Fibroblast of the conjunctiva (primary cell): ENCODE results near the gene PCDH9.

ENCODE experiments used
- DNase-seq: peaks from one replicate; pipeline ENCODE4 v3.0.0-alpha.2; 2010; ENCODE audit warnings: low read depth

The PCDH9 gene, protein sequence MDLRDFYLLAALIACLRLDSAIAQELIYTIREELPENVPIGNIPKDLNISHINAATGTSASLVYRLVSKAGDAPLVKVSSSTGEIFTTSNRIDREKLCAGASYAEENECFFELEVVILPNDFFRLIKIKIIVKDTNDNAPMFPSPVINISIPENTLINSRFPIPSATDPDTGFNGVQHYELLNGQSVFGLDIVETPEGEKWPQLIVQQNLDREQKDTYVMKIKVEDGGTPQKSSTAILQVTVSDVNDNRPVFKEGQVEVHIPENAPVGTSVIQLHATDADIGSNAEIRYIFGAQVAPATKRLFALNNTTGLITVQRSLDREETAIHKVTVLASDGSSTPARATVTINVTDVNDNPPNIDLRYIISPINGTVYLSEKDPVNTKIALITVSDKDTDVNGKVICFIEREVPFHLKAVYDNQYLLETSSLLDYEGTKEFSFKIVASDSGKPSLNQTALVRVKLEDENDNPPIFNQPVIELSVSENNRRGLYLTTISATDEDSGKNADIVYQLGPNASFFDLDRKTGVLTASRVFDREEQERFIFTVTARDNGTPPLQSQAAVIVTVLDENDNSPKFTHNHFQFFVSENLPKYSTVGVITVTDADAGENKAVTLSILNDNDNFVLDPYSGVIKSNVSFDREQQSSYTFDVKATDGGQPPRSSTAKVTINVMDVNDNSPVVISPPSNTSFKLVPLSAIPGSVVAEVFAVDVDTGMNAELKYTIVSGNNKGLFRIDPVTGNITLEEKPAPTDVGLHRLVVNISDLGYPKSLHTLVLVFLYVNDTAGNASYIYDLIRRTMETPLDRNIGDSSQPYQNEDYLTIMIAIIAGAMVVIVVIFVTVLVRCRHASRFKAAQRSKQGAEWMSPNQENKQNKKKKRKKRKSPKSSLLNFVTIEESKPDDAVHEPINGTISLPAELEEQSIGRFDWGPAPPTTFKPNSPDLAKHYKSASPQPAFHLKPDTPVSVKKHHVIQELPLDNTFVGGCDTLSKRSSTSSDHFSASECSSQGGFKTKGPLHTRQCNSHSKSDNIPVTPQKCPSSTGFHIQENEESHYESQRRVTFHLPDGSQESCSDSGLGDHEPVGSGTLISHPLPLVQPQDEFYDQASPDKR (N-terminal part only)

DNA sequence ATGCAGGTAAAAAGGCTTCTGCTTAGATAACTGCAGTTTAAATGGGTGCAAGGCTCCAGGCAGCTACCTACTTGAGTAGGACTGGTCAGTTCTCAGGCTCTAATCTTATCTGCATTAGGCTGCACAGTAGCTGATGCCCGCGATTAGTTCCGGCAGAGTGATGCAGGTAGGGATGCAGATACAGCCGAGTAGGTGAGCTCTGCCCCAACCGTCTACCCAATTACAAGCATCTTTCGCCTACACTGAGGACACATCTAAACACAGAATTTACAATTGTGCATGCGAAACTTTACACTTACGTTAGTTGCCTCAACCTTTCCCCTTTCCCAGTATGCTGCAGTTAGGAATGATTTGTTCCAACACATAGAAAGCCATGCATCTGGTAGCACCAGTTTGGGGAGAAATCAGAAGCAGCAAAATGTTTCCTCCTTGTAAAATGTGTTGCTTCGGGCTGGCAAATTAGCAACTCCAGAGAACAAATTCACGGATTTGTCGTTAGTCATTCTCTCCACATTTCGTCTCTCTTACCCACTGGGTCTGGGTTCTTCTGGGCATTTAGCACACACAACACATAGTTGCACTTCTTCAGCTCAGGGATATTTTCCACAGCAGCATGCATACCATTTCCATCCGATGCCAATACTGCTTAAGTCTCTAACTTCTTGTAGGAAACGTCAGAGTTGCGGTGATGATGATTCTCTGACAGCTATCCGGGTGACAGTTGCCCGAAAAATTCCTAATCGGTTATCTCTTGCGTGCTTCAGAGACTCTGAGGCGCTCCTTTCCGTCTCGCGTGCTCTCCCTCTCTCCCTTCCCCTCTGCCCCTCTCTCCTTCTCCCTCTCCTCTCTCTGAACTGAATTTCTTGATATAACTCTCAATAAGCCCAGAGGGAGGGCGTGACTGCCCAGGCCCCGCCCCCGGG, at the start of gene PCDH9:
Gene PCDH9 (minus strand): TSS at position 856 of the 923 bp plus-strand sequence. CDS start 1,896 bp downstream, outside the sequence.
- DNase-seq: no peak

DNA sequence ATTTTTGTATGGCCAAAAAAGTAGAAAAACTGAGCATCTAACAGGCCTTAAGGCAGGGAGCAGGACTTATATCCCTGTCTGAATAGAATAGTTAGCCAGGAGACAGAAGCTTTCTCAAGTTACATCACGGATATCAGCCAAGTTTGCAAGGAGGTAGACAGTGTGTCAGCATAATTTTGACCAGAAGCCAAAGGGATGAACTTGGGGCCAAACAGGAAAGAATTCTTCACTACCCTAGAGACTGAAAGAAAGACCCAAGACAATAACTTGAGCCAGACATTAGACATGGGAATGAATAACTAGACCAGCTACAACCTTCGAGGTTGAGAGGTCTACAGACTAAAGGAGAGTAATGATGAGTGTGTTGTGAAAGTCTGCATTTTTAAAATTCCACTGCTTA, 48.1 kb upstream of the PCDH9 start:
- DNase-seq: peak; percentile 92

DNA sequence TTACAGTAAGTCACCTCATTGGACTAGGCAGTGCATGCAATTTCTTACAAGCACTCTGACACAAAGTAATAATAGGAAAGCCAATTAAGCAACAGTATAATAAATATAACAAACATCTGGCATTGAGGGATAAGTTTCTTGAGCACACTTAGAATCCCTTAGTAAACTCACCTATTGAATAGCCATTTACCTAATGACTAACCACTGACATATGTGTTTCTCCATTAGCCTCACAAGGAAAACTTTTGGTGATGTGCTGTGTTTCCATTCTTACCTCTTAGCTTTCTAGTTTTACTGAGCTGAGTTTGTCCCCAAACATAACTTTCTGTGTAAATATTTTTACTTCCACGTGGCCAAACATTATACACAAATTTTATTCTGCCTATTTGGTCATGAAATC, 47.4 kb upstream of the PCDH9 start:
- no peak for DNase-seq

- DNase-seq: no peak
Observed at GRCh38 chr13:67275351-67275960, 45.3 kb upstream of the PCDH9 start.

DNA sequence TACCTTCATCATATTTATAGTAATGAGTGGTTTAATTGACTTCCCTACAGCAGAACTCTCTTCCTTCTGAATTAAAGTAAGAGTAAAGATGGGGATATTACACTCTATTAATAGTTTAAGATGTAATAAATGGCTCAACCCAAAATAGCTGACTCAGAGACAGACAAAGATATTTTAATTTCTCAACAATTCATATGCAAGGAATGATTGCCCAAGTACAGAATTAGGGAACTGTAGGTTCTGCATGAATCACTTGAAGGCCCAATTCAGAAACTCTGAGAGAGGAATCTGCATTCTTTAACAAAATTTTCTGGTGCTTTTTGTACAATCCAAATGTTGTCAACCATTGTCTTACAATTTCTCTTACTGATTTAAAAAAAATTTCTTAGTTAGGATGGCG, 42.9 kb upstream of the PCDH9 start:
- no peak for DNase-seq

DNA sequence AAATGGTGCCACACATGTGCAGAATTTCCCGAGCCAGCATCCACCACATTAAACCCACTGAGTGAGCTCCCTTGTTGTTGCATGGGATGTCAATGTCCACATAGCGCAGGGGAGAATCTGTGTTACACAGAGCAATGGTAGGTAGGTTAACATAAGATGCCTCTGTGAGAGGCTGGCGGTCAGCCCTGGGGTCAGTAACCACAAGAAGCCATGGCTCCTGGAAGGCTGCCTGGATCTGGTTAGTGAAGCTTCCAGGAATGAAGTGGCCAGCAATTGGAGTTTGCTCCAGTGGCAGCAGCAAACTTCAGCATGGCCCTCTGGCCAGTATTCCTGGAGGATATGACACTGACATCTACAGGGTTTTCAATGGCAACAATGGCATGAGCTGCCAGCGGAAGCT, 37.0 kb upstream of the PCDH9 start:
- no peak for DNase-seq

DNA sequence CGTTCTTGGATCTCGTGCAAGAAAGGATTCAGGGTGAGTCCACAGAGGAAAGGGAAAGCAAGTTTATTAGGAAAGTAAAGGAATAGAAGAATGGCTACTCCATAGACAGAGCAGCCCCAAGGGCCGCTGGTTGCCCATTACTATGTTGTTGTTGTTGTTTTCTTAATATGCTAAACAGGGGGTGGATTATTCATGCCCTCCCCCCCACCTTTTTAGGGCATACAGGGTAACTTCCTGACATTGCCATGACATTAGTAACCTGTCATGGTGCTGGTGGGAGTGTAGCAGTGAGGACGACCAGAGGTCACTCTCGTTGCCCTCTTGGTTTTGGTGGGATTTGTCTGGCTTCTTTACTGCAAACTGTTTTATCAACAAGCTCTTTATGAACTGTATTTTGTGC, 29.1 kb upstream of the PCDH9 start:
- no peak for DNase-seq

DNA sequence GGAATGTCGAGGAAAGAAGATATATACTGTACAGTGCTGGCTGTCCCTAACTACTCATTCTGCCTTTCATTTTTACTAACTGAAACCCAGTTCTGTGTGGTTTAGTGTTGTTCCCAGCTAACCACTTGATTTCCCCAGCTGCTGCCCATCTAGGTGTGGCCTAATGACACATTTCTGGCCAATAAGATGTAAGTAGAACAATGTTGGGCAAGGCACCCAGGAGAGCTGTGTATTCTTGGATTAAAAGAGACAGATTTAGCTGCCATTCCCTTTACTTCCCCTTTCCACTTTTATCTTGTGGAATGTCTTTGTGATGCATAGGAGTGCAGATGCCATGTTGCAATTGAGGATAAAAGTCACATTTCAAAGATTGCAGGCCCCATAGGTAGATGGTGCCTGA, 28.3 kb upstream of the PCDH9 start:
- DNase-seq: no peak

DNA sequence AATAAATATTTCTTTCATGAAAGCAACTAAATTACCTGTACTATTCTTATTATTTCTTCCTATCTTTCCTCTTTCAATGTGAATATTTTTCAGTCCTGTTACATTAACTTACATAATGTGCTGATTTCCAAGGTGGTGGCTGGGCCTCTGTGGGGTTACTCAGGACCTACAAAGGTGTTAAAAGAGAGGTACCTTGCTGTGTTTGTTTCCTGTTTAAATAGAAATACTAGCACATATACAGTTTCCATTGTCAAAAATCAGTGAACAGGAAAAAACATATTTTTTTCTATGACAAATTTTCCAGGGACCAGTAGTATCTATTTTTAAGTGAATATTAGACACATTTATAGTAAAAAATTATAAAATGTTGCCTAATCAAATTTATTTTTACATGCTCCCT, 8.7 kb upstream of the PCDH9 start:
- no peak for DNase-seq

DNA sequence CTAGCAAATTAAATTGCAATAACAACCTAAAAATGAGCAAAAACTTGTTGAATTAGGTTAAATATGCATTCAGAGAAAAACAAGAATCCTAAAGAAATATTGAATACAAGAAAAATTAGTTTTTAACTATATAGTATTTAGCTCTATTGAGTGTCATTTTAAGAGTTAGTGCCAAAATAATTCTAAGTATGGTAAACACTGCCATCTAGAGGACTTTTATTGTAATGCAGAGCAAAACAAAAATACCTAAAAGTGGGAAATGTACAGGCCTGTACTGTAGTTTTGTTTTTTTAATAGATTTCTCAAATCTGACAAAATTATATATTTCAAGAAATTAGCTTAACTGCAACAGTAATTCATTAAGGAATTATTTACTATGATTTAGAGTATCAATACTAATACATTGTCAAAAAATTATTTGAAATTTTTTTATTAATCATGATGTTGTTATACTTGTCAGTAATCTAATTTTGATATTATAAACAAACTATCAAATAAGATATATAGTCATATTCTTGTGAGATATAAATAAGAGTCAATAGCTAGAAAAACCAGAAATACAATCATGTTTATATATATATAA, 8.2 kb upstream of the PCDH9 start:
- DNase-seq: no peak

GRCh38 chr13:67235265-67235664, 5.1 kb upstream of the PCDH9 start:
- no peak for DNase-seq

DNA sequence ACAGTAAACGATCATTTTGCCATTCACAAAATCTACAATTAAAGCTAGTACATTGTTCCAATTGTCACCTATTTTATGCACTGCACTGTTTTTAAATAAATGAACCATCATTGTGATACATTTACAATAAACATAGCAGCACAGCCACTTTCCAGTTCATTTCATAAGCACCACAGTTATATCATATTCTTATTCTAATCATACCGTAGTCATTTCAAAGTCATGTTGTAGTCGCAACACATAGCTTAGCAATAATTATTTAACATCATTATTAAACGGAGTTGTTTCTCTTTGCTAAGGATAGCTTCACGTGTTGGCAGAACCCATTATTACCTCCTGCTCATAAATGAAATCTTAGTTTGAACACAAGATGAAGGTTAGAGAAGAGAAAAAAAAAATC, 2.2 kb upstream of the PCDH9 start:
- no peak for DNase-seq

DNA sequence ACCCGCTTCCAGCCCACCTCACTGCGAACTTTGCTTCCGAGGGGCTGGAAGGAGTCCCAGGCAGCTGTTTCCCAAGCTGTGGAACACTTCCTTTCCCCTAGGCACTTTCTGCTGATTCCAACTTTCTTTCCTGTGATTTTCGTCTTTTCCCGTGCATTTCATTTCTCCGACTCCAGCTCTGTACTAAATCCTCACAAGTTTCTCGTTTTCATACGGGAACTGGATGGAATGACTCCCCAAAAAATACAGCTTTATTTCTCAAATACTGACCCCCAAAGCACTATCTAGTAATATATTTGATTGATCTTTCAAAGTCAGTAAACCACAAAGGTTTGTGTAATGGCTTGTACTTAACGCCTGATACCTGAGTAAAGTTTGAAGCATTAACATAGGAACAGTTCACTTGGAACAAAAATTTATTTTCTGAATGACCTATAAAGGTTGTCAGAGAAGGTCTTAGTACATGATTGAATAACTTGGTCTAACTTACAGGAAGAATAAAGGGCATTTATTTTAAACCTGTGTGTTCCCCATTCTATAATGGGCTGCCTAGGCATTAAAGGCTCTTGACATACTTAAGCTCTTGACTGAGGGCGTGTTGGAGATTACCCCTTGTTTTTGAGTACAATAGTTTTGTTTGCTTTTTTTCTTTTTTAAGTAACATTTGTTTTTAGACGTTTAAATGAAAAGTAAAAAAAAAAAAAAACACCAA, 1.3 kb upstream of the PCDH9 start:
- DNase-seq: no peak

DNA sequence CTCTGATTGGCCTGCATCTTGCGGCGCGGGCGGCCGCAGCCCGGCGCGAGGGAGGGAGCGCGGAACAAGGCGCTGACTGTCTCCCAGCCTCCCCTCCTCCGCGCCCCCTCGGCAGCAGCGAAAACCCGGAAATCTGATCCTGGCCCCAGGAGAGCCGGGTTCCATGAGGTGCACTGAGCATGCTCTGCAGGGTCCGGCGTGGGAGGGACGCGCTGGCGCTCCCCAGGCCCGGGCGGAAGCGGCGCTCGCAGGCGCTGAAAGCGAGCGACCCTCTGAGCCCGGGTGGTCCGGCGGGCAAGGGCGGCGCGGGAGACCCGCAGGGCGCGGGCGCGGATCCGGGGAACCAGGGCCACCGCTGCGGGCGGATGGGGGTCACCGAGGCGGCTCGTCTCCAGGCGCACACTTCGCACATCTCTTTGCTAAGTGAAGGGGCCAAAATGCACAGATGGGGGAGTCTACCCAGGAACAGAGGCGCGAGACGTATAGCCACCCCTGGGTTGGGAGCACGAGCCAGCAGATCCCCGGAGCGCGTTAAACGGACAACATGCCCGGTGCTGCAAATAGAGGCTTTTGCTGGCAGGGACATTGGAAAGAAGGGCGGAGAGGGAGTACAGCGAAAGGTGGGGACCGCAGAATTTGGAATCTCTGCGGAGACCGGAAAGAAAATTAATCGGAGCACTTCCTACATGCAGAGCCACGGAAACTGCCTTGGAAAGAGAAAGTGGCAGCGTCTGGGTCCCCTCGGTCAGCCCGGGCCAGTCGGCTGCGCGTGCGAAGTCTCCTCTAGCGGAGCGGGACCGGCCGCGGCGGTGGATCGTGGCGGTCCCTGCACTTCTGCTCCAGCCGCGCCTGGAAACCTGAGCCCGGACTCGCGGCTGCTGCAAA, 510 bp upstream of the PCDH9 start:
- peak; percentile 95 for DNase-seq

DNA sequence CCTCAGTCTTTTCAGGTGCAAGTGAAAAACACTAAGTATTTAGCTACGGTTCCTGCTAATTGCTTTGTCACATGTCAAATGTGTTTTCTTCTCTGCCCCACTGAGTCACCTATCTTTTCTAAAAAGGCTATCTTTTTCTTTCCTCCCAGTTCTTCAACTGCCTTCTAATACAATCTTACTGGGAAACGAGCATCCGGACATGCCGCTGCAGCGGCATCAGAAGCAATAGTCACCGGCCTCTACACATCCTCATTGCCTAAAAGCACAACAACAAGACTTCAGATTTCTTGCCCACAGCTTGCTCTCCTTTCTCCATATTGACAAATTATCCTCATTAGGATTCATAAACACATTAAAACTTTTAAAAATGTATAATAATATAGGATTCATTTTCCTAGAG, 1.2 kb downstream of the PCDH9 start:
- DNase-seq: no peak

GRCh38 chr13:67228031-67228430, 2.1 kb downstream of the PCDH9 start:
- DNase-seq: no peak

DNA sequence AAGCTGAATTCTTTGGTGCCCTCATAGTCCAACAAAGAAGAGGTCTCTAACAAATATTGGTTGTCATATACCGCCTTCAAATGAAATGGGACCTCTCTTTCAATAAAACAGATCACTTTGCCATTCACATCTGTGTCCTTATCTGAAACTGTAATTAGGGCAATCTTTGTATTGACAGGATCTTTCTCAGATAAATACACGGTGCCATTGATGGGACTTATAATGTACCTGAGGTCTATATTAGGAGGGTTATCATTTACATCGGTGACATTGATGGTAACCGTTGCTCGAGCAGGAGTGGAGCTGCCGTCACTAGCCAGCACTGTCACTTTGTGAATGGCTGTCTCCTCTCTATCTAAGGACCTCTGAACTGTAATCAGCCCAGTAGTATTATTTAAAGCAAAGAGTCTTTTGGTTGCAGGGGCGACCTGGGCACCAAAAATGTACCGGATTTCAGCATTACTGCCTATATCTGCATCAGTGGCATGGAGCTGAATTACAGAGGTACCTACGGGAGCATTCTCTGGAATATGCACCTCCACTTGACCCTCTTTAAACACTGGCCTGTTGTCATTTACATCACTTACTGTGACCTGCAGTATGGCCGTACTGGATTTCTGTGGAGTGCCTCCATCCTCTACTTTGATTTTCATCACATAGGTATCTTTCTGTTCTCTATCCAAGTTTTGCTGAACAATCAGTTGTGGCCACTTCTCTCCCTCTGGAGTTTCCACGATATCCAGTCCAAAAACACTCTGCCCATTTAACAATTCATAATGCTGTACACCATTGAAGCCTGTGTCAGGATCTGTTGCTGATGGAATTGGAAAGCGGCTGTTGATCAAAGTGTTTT, 2.8 kb downstream of the PCDH9 start:
- no peak for DNase-seq

DNA sequence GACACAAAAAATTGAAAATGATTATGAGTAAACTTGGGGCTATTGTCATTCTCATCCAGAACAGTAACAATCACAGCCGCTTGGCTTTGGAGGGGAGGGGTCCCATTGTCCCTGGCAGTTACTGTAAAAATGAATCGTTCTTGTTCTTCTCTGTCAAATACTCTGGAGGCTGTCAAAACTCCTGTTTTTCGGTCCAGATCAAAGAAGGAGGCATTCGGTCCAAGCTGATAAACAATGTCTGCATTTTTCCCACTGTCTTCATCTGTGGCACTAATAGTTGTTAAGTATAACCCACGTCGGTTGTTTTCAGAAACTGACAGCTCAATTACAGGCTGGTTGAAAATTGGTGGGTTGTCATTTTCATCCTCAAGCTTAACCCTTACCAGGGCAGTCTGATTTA, 3.4 kb downstream of the PCDH9 start:
- DNase-seq: no peak
